NCI-H2227 (cell line): Measurements from ENCODE around the gene SDCCAG8.
"Not testable (repeated sequence)": the region's sequence is repeated elsewhere in the genome, so short reads cannot be mapped to it uniquely, and the experiment has no call there.

Experiments used
- DNase-seq: peaks from one replicate; lab custom pipeline; 2025; ENCODE audit not compliant: unreplicated experiment; lab: John Stamatoyannopoulos, UW

The SDCCAG8 gene

DNA sequence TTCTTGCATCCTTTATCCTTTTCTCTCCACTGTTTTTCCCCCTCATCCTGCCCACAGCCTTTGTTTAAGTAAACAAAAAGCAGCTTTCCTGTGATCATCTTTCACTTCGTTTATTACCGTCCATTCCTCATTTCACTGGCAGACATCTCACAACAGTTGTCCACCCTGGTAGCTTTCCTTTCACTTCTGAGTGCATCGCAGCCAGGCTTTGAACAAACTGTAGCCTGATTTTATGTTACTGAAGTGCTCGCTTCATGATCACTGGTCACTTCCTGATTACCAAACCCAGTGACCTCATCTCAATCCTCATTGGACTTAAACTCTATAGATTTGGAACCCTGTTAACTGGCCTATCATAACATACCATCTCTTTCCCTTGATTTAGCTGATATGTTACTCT is 67.7 kb downstream of the SDCCAG8 start:
- no peak for DNase-seq

- DNase-seq, result peak; percentile 70
These were observed 69.6 kb downstream of the SDCCAG8 start for GRCh38 chr1:243325305-243325890.

GRCh38 chr1:243332440-243332839 is 76.6 kb downstream of the SDCCAG8 start:
- DNase-seq, result no peak

DNA sequence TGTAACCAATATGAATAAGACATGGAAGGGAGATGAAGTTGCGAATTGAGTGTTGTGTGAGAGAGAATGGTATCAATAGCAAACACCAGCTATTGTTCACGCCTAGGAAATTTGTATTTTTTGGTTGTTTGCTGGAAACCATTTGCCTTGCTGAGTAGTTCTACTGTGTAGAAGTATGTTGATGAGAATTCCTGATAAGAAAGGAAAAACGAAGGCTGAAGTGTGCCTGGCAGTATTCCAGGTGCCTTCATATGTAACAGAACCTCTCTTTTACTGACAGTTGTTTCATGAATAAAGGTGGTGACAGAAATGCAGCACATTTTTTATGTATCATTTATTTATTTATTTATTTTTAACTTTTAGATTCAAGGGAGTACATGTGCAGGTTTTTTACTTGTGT is 79.5 kb downstream of the SDCCAG8 start:
- DNase-seq, result no peak

- DNase-seq, result no peak
These were observed 80.3 kb downstream of the SDCCAG8 start for GRCh38 chr1:243336163-243336562.

DNA sequence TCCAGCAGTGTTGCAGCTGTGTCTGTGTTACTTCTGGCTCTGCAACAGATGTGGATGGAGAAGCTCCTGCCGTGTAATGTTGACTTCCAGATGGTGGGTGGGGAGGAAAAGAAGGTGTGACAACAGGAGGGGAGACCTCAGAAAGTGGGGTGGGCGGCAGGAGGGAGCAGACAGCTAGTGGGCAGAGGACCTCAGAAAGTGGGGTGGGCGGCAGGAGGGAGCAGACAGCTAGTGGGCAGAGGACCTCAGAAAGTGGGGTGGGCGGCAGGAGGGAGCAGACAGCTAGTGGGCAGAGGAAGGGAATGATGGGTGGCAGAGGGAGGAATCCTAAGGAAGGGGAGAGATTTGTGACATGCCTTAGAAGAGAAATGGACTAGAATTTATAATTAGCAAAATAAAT is 83.0 kb downstream of the SDCCAG8 start:
- not testable (repeated sequence) for DNase-seq

DNA sequence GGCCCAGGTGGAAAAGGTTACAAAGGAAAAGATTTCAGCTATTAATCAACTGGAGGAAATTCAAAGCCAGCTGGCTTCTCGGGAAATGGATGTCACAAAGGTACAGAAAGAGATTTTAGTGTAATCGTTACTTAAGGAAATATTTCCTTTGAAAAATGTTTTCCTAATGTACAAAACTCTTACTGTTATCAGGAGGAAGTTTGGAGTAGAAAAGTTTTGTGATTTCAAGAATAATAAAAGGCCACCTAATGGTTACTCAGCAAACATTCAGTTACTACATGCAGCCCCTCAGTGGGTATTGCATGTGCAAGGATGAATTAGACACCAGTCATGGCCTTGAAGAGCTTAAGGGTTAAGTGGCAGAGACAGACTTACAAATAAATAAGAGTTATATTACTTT is 85.2 kb downstream of the SDCCAG8 start:
- no peak for DNase-seq

GRCh38 chr1:243343970-243344937 is 88.4 kb downstream of the SDCCAG8 start:
- peak; percentile 75 for DNase-seq

DNA sequence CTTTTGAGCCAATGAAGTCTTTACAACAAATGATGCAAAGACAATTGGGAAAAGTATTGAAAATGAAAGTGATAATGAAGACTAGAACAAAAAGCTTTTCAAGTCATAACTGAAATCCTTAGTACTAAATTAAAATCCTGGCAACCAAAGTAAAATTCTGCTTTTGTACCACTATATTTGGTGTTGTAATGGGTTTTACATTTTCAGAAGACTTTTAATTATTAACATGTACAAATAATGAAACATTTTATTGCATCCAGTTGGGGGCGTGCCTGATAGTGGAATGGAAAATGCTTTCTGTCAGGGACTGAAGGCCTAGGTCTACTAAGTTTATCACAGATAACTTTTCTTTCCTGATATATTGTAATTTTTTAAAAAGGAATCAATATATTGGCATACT is 89.4 kb downstream of the SDCCAG8 start:
- no peak for DNase-seq

- DNase-seq, result no peak
These were observed 90.2 kb downstream of the SDCCAG8 start for GRCh38 chr1:243346016-243346415.

- peak; percentile 5 for DNase-seq
These were observed 90.6 kb downstream of the SDCCAG8 start for GRCh38 chr1:243346468-243346867.

GRCh38 chr1:243348331-243348730 is 92.5 kb downstream of the SDCCAG8 start:
- no peak for DNase-seq

DNA sequence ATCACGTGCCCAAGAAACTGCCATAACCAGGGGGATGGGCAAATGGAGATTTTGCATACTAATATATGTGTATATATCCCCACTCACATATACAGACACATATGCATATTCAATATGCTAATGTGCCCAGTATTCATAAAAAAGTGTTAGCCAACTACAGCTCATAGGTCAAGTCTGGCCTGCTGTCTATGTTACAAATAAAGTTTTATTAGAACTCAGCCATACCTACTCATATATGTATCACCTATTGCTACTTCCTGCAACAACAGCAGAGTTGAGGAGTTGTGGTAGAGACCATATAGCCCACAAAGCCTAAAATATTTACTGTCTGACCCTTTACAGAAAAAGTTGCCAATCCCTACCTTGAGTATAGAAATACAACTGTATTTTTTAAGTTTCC is 93.3 kb downstream of the SDCCAG8 start:
- no peak for DNase-seq

DNA sequence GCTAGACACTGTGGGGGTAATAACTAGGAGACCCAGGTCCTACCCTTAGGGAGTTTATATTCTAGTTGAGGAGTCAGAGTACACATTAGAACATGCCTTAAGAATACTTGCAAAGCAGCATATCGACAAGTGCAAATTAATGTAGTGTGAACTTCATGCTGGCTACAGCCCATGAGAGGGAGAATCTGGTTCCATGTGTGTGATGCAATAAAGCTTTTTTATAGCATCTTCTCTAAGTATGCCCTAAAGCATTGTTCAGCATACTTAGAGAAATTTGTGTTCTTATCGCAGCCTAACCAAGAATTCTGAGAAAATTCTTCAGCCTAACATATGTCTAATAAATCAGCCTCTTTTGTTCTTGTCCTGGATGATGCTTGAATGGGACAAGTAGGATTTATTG is 95.5 kb downstream of the SDCCAG8 start:
- DNase-seq, result no peak

- no peak for DNase-seq
These were observed 98.8 kb downstream of the SDCCAG8 start for GRCh38 chr1:243354511-243355153.

GRCh38 chr1:243363832-243364231 is 108.0 kb downstream of the SDCCAG8 start:
- DNase-seq, result no peak

- no peak for DNase-seq
These were observed 108.5 kb downstream of the SDCCAG8 start for GRCh38 chr1:243364330-243364729.

GRCh38 chr1:243364866-243365265 is 109.0 kb downstream of the SDCCAG8 start:
- no peak for DNase-seq

GRCh38 chr1:243367314-243367713 is 111.5 kb downstream of the SDCCAG8 start:
- no peak for DNase-seq

DNA sequence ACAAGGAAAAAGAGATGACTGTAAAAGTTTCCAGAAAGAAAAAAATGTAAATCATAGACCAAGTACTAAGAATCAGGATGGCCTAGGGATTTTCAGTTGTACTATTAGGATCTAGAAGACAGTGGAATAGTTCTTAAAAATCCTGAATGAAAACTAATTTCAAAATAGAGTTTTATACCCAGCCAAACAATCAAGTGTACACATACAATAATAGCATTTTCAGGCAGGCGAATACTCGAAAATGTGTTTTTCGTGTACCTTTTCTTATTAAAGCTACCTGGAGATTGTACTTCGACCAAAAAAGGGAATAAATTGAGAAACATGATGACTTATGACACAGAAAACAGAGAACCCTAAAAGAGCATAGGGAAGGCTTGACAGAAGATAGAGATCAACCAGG is 118.6 kb downstream of the SDCCAG8 start:
- no peak for DNase-seq

DNA sequence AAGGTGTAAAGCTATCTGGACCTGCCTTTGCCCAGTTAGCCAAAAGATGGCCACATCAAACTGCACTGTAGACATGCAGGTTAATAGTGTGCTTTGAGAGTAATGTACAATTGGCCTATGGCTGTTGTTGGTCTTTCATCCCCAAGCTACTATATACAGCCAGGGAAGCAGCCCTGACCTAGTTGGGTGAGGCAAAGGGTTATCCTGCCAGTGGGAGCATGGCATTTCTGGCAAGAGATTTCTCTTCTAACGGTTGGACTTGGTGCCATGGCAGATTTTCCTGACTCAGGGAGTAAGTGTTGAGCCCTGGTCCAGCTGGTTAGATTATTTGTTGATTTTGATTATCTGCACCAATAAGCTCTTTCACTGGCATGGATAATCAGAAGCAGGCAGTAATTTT is 119.8 kb downstream of the SDCCAG8 start:
- no peak for DNase-seq

- no peak for DNase-seq
These were observed 122.8 kb downstream of the SDCCAG8 start for GRCh38 chr1:243378669-243379068.
